Neural cell (in vitro differentiated cells): ENCODE data around the gene UFSP2. TPM values are rescaled to one million over a fixed set of nuclear protein-coding genes. Genes with fewer than 3 reads are reported as not detected.

ENCODE experiments used
- H2AFZ ChIP-seq: fragments of 200-600, 300-800 bp; sonication (generic), shearing (Covaris generic); 2 replicates; pipeline ENCODE4 v1.6.0; 2014; ENCODE audit warnings: low read depth, mild to moderate bottlenecking, antibody characterized with exemption, low read length, moderate library complexity
- H3F3A ChIP-seq: fragments of 200-600 bp; shearing (Covaris generic); 2 replicates; pipeline ENCODE4 v1.6.1; 2016; ENCODE audit warnings: mild to moderate bottlenecking, moderate library complexity, mixed read lengths, antibody characterized with exemption, low read length; ENCODE audit not compliant: insufficient read depth, poor library complexity, severe bottlenecking
- H3K27ac ChIP-seq: fragments of 200-600, 300-800 bp; sonication (generic), shearing (Covaris generic); 2 replicates; pipeline ENCODE4 v1.5.1; 2014; ENCODE audit warnings: mild to moderate bottlenecking, low read length, moderate library complexity
- H3K27me3 ChIP-seq: fragments of 300-800, 200-600 bp; sonication (generic), shearing (Covaris generic); 2 replicates; pipeline ENCODE4 v1.6.0; 2014; ENCODE audit warnings: mild to moderate bottlenecking, low read depth, low read length, moderate library complexity; ENCODE audit not compliant: insufficient read depth
- H3K36me3 ChIP-seq: fragments of 300-800, 200-600 bp; sonication (generic), shearing (Covaris generic); 2 replicates; pipeline ENCODE4 v1.5.1; 2014; ENCODE audit warnings: mild to moderate bottlenecking, antibody characterized with exemption, low read length, moderate library complexity; ENCODE audit not compliant: insufficient read depth
- H3K4me2 ChIP-seq: fragments of 300-800, 200-600 bp; sonication (generic), shearing (Covaris generic); 2 replicates; pipeline ENCODE4 v1.6.0; 2014; ENCODE audit warnings: mild to moderate bottlenecking, low read length
- H3K4me3 ChIP-seq: fragments of 300-800, 200-600 bp; sonication (generic), shearing (Covaris generic); 2 replicates; pipeline ENCODE4 v1.5.1; 2014; ENCODE audit warnings: mild to moderate bottlenecking, low read length, moderate library complexity
- H3K79me2 ChIP-seq: fragments of 200-600 bp; shearing (Covaris generic); replicated peaks from 2 replicates; pipeline ENCODE4 v1.6.0; 2014; ENCODE audit warnings: mild to moderate bottlenecking, low read length, moderate library complexity; ENCODE audit not compliant: insufficient read depth
- H3K9ac ChIP-seq: fragments of 300-800, 200-600 bp; sonication (generic), shearing (Covaris generic); 2 replicates; pipeline ENCODE4 v1.6.1; 2016; ENCODE audit warnings: mild to moderate bottlenecking, low read length, mixed read lengths
- H3K9me2 ChIP-seq: fragments of 200-600 bp; shearing (Covaris generic); 2 replicates; pipeline ENCODE4 v1.6.1; 2016; ENCODE audit warnings: mild to moderate bottlenecking, low read length, mixed read lengths; ENCODE audit not compliant: insufficient read depth
- H3K9me3 ChIP-seq: fragments of 200-600, 300-800 bp; sonication (generic), shearing (Covaris generic); 2 replicates; pipeline ENCODE4 v1.6.1; 2016; ENCODE audit warnings: mild to moderate bottlenecking, mixed run types, low read length, moderate library complexity, mixed read lengths
- H4K20me1 ChIP-seq: fragments of 200-600 bp; shearing (Covaris generic); 2 replicates; pipeline ENCODE4 v1.6.1; 2016; ENCODE audit warnings: mild to moderate bottlenecking, mixed run types; ENCODE audit not compliant: insufficient read depth
- EP300 ChIP-seq: fragments of 450-650 bp; conservative IDR thresholded peaks from 2 replicates; pipeline ENCODE4 v1.6.1; 2014; ENCODE audit warnings: antibody characterized with exemption, mild to moderate bottlenecking, moderate library complexity; ENCODE audit not compliant: poor library complexity, severe bottlenecking
- EZH2 ChIP-seq: fragments of 200-600, 300-800 bp; shearing (Covaris generic), sonication (generic); IDR thresholded peaks from 2 replicates; pipeline ENCODE4 v1.6.1; 2014; ENCODE audit warnings: antibody characterized with exemption, low read length, borderline replicate concordance, mild to moderate bottlenecking; ENCODE audit not compliant: insufficient read depth, poor library complexity, severe bottlenecking
- MXI1 ChIP-seq: fragments of 450-650 bp; conservative IDR thresholded peaks from 2 replicates; pipeline ENCODE4 v1.6.1; 2014; ENCODE audit warnings: antibody characterized with exemption, mild to moderate bottlenecking; ENCODE audit not compliant: poor library complexity, severe bottlenecking
- POLR2AphosphoS5 ChIP-seq: IDR thresholded peaks from 2 replicates; pipeline ENCODE4 v1.6.1; 2012
- RAD21 ChIP-seq: fragments of 450-650 bp; conservative IDR thresholded peaks from 2 replicates; pipeline ENCODE4 v1.6.1; 2014; ENCODE audit warnings: antibody characterized with exemption, mild to moderate bottlenecking, moderate library complexity
- SMC3 ChIP-seq: fragments of 450-650 bp; conservative IDR thresholded peaks from 2 replicates; pipeline ENCODE4 v1.6.1; 2014; ENCODE audit warnings: antibody characterized with exemption, mild to moderate bottlenecking, moderate library complexity; ENCODE audit not compliant: poor library complexity
- TAF1 ChIP-seq: IDR thresholded peaks from 2 replicates; pipeline ENCODE4 v1.6.1; 2012; ENCODE audit warnings: low read depth
- polyA plus RNA-seq: library from polyadenylated mRNA; depleted of rRNA; stranded (reverse); fragments of >200 nt; gene quantifications from 2 replicates; pipeline ENCODE4 v1.2.3, GENCODE V29; 2014
- TF ChIP-seq, protein P1 (sequence below): IDR thresholded peaks from 2 replicates; pipeline ENCODE4 v1.6.1; 2012; ENCODE audit warnings: borderline replicate concordance
- TF ChIP-seq, protein P2 (sequence below): fragments of 450-650 bp; IDR thresholded peaks from 2 replicates; pipeline ENCODE4 v1.5.1; 2014; ENCODE audit warnings: antibody characterized with exemption, mild to moderate bottlenecking, moderate library complexity; ENCODE audit not compliant: poor library complexity, severe bottlenecking

Gene UFSP2
- polyA plus RNA-seq, 1 donor from 2014 or later = 38.9 TPM

DNA sequence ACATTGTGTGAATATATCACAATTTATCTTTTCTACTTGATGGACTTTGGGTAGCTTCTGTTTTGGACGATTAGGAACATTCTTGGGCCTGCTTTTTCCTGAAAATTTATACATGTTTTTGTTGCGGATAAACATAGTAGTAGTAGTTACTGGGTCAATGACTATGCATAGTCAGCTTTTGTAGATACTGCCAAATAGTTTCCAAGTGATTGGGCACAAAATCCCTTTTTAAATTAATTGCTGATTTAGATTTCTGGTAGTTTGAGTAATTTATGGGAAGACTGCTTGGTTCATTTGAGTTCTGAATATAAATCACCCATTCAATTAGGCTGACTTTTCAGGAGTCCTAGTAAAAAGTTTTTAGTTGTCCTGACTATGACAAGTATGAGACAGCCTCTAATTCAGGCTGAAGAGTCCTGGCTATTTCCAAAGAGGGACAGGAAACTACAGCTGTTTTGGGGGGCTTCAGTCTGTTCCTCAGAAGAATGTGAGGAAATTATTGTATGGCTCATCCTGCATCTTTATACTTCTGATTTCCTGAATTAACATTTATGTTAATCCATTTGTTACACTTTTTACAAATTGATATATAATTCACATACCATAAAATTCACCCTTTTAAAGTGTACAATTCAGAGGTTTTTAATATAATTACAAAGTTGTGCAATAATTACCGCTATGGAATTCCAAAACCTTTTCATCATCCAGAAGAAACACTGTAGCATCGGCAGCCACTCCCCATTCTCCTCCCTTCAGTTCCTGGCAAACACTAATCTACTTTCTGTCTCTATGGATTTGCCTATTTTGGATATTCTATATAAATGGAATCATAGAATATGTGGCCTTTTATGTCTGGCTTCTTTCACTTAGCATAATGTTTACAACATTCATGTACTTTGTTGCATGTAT lies 44.2 kb downstream of the UFSP2 start:
- H3K4me3 ChIP-seq = no peak overlapping the region
- TF ChIP-seq EZH2 = no peak
- H3K9me3 ChIP-seq = no peaks in the 10 kb centered on the region
- H2AFZ ChIP-seq = no peak overlapping the region
- H3K4me2 ChIP-seq = no peak overlapping the region
- no peak overlapping the region for H3K27ac ChIP-seq
- H3F3A ChIP-seq = no peaks in the 10 kb centered on the region
- H3K9me2 ChIP-seq = no peaks in the 10 kb centered on the region
- no peaks in the 10 kb centered on the region for H4K20me1 ChIP-seq
- no peaks in the 10 kb centered on the region for H3K79me2 ChIP-seq
- no peak overlapping the region for H3K9ac ChIP-seq
- H3K36me3 ChIP-seq = no peaks in the 10 kb centered on the region
- no peaks in the 10 kb centered on the region for H3K27me3 ChIP-seq

DNA sequence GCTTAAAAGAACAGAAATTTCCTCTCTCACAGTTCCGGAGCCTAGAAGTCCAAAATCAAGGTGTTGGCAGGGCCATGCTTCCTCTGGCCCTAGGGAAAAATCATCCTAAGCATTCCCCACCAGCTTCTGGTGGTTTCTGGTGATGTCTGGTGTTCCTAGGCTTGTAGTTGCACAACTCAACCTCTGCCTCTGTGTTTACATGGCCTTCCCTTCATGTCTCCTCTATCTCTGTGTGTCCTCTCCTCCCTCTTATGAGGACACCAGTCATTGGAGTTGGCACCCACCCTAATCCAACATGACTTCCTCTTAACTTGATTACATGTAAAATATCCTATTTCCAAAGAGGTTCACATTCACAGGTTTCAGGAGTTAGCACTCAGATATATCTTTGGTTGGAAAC lies 45.4 kb downstream of the UFSP2 start:
- TF ChIP-seq EP300 (no peak), SMC3 (no peak), POLR2AphosphoS5 (no peak), RAD21 (no peak), MXI1 (no peak), EZH2 (no peak), TAF1 (no peak)
- TF ChIP-seq, protein P1, sequence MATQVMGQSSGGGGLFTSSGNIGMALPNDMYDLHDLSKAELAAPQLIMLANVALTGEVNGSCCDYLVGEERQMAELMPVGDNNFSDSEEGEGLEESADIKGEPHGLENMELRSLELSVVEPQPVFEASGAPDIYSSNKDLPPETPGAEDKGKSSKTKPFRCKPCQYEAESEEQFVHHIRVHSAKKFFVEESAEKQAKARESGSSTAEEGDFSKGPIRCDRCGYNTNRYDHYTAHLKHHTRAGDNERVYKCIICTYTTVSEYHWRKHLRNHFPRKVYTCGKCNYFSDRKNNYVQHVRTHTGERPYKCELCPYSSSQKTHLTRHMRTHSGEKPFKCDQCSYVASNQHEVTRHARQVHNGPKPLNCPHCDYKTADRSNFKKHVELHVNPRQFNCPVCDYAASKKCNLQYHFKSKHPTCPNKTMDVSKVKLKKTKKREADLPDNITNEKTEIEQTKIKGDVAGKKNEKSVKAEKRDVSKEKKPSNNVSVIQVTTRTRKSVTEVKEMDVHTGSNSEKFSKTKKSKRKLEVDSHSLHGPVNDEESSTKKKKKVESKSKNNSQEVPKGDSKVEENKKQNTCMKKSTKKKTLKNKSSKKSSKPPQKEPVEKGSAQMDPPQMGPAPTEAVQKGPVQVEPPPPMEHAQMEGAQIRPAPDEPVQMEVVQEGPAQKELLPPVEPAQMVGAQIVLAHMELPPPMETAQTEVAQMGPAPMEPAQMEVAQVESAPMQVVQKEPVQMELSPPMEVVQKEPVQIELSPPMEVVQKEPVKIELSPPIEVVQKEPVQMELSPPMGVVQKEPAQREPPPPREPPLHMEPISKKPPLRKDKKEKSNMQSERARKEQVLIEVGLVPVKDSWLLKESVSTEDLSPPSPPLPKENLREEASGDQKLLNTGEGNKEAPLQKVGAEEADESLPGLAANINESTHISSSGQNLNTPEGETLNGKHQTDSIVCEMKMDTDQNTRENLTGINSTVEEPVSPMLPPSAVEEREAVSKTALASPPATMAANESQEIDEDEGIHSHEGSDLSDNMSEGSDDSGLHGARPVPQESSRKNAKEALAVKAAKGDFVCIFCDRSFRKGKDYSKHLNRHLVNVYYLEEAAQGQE = no peak
- TF ChIP-seq, protein P2, sequence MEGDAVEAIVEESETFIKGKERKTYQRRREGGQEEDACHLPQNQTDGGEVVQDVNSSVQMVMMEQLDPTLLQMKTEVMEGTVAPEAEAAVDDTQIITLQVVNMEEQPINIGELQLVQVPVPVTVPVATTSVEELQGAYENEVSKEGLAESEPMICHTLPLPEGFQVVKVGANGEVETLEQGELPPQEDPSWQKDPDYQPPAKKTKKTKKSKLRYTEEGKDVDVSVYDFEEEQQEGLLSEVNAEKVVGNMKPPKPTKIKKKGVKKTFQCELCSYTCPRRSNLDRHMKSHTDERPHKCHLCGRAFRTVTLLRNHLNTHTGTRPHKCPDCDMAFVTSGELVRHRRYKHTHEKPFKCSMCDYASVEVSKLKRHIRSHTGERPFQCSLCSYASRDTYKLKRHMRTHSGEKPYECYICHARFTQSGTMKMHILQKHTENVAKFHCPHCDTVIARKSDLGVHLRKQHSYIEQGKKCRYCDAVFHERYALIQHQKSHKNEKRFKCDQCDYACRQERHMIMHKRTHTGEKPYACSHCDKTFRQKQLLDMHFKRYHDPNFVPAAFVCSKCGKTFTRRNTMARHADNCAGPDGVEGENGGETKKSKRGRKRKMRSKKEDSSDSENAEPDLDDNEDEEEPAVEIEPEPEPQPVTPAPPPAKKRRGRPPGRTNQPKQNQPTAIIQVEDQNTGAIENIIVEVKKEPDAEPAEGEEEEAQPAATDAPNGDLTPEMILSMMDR = no peak
- H3K27ac ChIP-seq = no peak overlapping the region
- H3K36me3 ChIP-seq = no peaks in the 10 kb centered on the region
- no peak overlapping the region for H2AFZ ChIP-seq
- H4K20me1 ChIP-seq = no peaks in the 10 kb centered on the region
- no peaks in the 10 kb centered on the region for H3F3A ChIP-seq
- no peak overlapping the region for H3K9ac ChIP-seq
- H3K4me2 ChIP-seq = no peak overlapping the region
- H3K9me2 ChIP-seq = no peaks in the 10 kb centered on the region
- H3K27me3 ChIP-seq = no peaks in the 10 kb centered on the region
- no peak overlapping the region for H3K4me3 ChIP-seq
- H3K79me2 ChIP-seq = no peaks in the 10 kb centered on the region
- no peaks in the 10 kb centered on the region for H3K9me3 ChIP-seq
